ENCODE measurements around the gene SUPV3L1.
"Not testable (repeated sequence)": the region's sequence is repeated elsewhere in the genome, so short reads cannot be mapped to it uniquely, and the experiment has no call there.

Gene SUPV3L1

DNA sequence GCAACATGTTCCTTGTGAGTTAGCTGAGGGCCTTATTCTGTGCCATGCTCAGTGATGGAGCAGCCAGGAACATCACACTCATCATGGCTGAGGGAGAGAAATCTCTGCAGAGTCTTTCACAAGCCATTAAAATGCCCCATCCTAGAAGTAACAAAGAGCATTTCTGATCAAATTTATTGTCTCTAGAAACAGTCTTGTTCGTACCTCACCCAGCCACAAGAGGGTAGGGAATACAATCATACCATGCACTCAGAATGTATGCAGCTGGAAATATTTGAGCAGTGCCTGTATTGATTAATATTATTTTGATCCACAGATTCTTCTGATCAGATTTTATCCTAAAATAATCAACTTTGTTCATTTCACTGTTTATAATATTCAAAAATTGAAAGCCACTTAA, 38.7 kb upstream of the SUPV3L1 start:
- Histone ChIP-seq H4K20me1 (ENCODE audit: low read depth, low read length) (no peaks in the 10 kb centered on the region; the same call in 1 of the 2 replicates), H3K79me2 (ENCODE audit: insufficient read depth, low read length) (peaks cover 50% of the 10 kb centered on the region), H3K27me3 (ENCODE audit: low read length) (no peaks in the 10 kb centered on the region), H3K9ac (ENCODE audit: low read length) (no peak overlapping the region), H3K27ac (ENCODE audit: low read depth, low read length) (no peak overlapping the region), H3K4me3 (ENCODE audit: insufficient read depth, low read length, poor library complexity, severe bottlenecking) (no peak overlapping the region), H2AFZ (ENCODE audit: low read depth, low read length, severe bottlenecking) (no peak overlapping the region), H3F3A (ENCODE audit: insufficient read depth) (no peaks in the 10 kb centered on the region), H3K4me2 (ENCODE audit: low read depth, low read length, poor library complexity, severe bottlenecking) (no peak overlapping the region), H3K9me2 (replicated peaks; ENCODE audit: insufficient read depth, low read length) (no peaks in the 10 kb centered on the region), H3K9me3 (ENCODE audit: insufficient read depth, low read length) (no peaks in the 10 kb centered on the region), H3K36me3 (ENCODE audit: low read length) (no peaks in the 10 kb centered on the region; the same call in 1 of the 2 replicates)
- no peak for TF ChIP-seq EZH2phosphoT487 (conservative IDR thresholded peaks at IDR 0.05; ENCODE audit: low read length)

DNA sequence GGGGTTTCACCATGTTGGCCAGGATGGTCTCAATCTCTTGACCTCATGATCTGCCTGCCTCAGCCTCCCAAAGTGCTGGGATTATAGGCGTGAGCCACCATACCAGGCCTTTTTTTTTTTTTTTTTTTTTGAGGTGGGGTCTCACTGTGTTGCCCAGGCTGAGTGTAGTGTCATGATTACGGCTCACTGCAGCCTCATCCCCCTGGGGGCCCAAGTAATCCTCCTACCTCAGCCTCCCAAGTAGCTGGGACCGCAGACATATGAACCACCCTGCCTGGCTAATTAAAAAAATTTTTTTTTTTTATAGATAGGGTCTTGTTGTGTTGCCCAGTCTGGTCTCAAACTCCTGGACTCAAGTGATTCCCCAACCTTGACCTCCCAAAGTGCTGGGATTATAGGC, 38.0 kb upstream of the SUPV3L1 start:
- not testable (repeated sequence) for H4K20me1 ChIP-seq (ENCODE audit: low read depth, low read length); H3K27me3 ChIP-seq (ENCODE audit: low read length); H3K36me3 ChIP-seq (ENCODE audit: low read length); H3K27ac ChIP-seq (ENCODE audit: low read depth, low read length); H3K9ac ChIP-seq (ENCODE audit: low read length); H3F3A ChIP-seq (ENCODE audit: insufficient read depth); H2AFZ ChIP-seq (ENCODE audit: low read depth, low read length, severe bottlenecking); H3K9me3 ChIP-seq (ENCODE audit: insufficient read depth, low read length); H3K9me2 ChIP-seq (replicated peaks; ENCODE audit: insufficient read depth, low read length); H3K4me3 ChIP-seq (ENCODE audit: insufficient read depth, low read length, poor library complexity, severe bottlenecking); H3K4me2 ChIP-seq (ENCODE audit: low read depth, low read length, poor library complexity, severe bottlenecking)
- H3K79me2 ChIP-seq (ENCODE audit: insufficient read depth, low read length) = peaks cover 56% of the 10 kb centered on the region

DNA sequence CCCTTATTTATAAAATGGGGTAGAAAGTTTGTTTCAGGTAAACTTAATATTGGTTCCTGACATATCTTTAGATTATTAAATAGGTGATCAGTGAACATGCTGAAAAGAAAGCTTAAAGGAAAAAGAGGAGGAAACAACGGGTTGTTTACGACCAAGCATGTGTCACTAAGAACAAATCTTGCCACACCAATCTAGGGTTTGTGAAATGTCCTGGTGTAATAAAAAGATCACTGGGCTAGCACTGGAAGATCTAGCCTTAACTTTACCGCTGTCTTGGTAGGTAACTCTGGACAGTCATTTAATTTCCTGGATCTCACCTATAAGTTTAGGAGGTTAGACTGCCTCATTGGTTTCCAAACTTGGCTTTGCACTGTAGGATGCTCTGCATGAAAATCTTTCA, 37.1 kb upstream of the SUPV3L1 start:
- Histone ChIP-seq H3K27ac (ENCODE audit: low read depth, low read length) (no peak overlapping the region), H3K36me3 (ENCODE audit: low read length) (no peaks in the 10 kb centered on the region; the same call in 1 of the 2 replicates), H3K4me2 (ENCODE audit: low read depth, low read length, poor library complexity, severe bottlenecking) (no peak overlapping the region), H3K79me2 (ENCODE audit: insufficient read depth, low read length) (peaks cover 59% of the 10 kb centered on the region), H3K4me3 (ENCODE audit: insufficient read depth, low read length, poor library complexity, severe bottlenecking) (no peak overlapping the region), H4K20me1 (ENCODE audit: low read depth, low read length) (no peaks in the 10 kb centered on the region; the same call in 1 of the 2 replicates), H3K27me3 (ENCODE audit: low read length) (no peaks in the 10 kb centered on the region), H3F3A (ENCODE audit: insufficient read depth) (no peaks in the 10 kb centered on the region), H3K9me2 (replicated peaks; ENCODE audit: insufficient read depth, low read length) (no peaks in the 10 kb centered on the region), H3K9me3 (ENCODE audit: insufficient read depth, low read length) (no peaks in the 10 kb centered on the region), H3K9ac (ENCODE audit: low read length) (no peak overlapping the region), H2AFZ (ENCODE audit: low read depth, low read length, severe bottlenecking) (no peak overlapping the region)
- no peak for TF ChIP-seq EZH2phosphoT487 (conservative IDR thresholded peaks at IDR 0.05; ENCODE audit: low read length)
- TF ChIP-seq, protein P1, sequence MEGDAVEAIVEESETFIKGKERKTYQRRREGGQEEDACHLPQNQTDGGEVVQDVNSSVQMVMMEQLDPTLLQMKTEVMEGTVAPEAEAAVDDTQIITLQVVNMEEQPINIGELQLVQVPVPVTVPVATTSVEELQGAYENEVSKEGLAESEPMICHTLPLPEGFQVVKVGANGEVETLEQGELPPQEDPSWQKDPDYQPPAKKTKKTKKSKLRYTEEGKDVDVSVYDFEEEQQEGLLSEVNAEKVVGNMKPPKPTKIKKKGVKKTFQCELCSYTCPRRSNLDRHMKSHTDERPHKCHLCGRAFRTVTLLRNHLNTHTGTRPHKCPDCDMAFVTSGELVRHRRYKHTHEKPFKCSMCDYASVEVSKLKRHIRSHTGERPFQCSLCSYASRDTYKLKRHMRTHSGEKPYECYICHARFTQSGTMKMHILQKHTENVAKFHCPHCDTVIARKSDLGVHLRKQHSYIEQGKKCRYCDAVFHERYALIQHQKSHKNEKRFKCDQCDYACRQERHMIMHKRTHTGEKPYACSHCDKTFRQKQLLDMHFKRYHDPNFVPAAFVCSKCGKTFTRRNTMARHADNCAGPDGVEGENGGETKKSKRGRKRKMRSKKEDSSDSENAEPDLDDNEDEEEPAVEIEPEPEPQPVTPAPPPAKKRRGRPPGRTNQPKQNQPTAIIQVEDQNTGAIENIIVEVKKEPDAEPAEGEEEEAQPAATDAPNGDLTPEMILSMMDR (IDR thresholded peaks at IDR 0.05; ENCODE audit: insufficient read depth, low read length, poor library complexity, severe bottlenecking) = no peak

DNA sequence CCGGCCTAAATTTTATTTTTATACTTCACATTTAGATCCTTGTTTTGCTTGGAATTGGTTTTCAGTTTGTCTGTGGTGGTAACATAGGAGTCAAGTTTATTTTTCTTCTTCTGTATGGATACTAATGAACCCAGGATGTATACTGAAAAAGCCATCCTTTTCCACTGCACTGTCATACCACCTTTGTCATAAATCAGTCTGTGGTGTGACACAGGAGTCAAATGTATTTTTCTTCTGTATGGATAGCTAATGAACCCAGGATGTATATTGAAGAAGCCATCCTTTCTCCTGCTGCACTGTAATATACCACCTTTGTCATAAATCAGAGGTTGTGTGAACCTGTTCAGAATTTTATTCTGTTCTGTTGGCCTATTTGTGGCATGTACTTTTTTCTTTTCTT, 34.7 kb upstream of the SUPV3L1 start:
- Histone ChIP-seq H2AFZ (ENCODE audit: low read depth, low read length, severe bottlenecking) (no peak overlapping the region), H3K4me2 (ENCODE audit: low read depth, low read length, poor library complexity, severe bottlenecking) (no peak overlapping the region), H3K9me2 (replicated peaks; ENCODE audit: insufficient read depth, low read length) (no peaks in the 10 kb centered on the region), H4K20me1 (ENCODE audit: low read depth, low read length) (no peaks in the 10 kb centered on the region; the same call in 1 of the 2 replicates), H3K27ac (ENCODE audit: low read depth, low read length) (no peak overlapping the region), H3K9me3 (ENCODE audit: insufficient read depth, low read length) (no peaks in the 10 kb centered on the region), H3K79me2 (ENCODE audit: insufficient read depth, low read length) (peaks cover 63% of the 10 kb centered on the region), H3K9ac (ENCODE audit: low read length) (no peak overlapping the region), H3K4me3 (ENCODE audit: insufficient read depth, low read length, poor library complexity, severe bottlenecking) (no peak overlapping the region), H3K36me3 (ENCODE audit: low read length) (no peaks in the 10 kb centered on the region), H3F3A (ENCODE audit: insufficient read depth) (no peaks in the 10 kb centered on the region), H3K27me3 (ENCODE audit: low read length) (no peaks in the 10 kb centered on the region)
- TF ChIP-seq, protein P1 (IDR thresholded peaks at IDR 0.05; ENCODE audit: insufficient read depth, low read length, poor library complexity, severe bottlenecking) = no peak
- TF ChIP-seq EZH2phosphoT487 (conservative IDR thresholded peaks at IDR 0.05; ENCODE audit: low read length) = no peak
